HEK293 (cell line): Measurements from ENCODE around the gene TTC39A.

Experiments used
- AEBP2 ChIP-seq: fragments of 450-650 bp; formaldehyde crosslinking; IDR thresholded peaks from 2 replicates; pipeline ENCODE4 v1.5.1; 2016; ENCODE audit warnings: missing biosample characterization, missing genetic modification characterization, borderline replicate concordance
- ELK4 ChIP-seq: IDR thresholded peaks from 2 replicates; pipeline ENCODE4 v1.6.1; 2011; ENCODE audit warnings: mild to moderate bottlenecking, low read depth, low read length, borderline replicate concordance
- GLIS2 ChIP-seq: fragments of 450-650 bp; formaldehyde crosslinking; IDR thresholded peaks from 2 replicates; pipeline ENCODE4 v1.5.1; 2016; ENCODE audit warnings: missing biosample characterization, missing genetic modification characterization
- PBX3 ChIP-seq: sonication (generic); formaldehyde crosslinking; IDR thresholded peaks from 2 replicates; pipeline ENCODE4 v1.8.1; 2022; ENCODE audit warnings: mild to moderate bottlenecking, moderate library complexity, missing genetic modification reagents
- ZBTB21 ChIP-seq: fragments of 450-650 bp; formaldehyde crosslinking; IDR thresholded peaks from 2 replicates; pipeline ENCODE4 v1.5.1; 2017; ENCODE audit warnings: missing biosample characterization, missing genetic modification characterization
- ZNF155 ChIP-seq: fragments of 450-650 bp; formaldehyde crosslinking; IDR thresholded peaks from 2 replicates; pipeline ENCODE4 v1.5.1; 2016; ENCODE audit warnings: missing biosample characterization, missing genetic modification characterization
- ZNF211 ChIP-seq: fragments of 450-650 bp; formaldehyde crosslinking; IDR thresholded peaks from 2 replicates; pipeline ENCODE4 v1.5.1; 2016; ENCODE audit warnings: low read depth, missing biosample characterization, missing genetic modification characterization
- ZNF37A ChIP-seq: fragments of 450-650 bp; IDR thresholded peaks from 2 replicates; pipeline ENCODE4 v1.5.1; 2018; ENCODE audit warnings: missing biosample characterization, missing genetic modification characterization
- ZNF692 ChIP-seq: fragments of 450-650 bp; formaldehyde crosslinking; IDR thresholded peaks from 2 replicates; pipeline ENCODE4 v1.5.1; 2016; ENCODE audit warnings: missing biosample characterization, missing genetic modification characterization
- ZNF785 ChIP-seq: fragments of 450-650 bp; formaldehyde crosslinking; IDR thresholded peaks from 2 replicates; pipeline ENCODE4 v1.5.1; 2016; ENCODE audit warnings: missing biosample characterization, missing genetic modification characterization
- TF ChIP-seq, protein P1 (sequence below): fragments of 450-650 bp; formaldehyde crosslinking; IDR thresholded peaks from 2 replicates; pipeline ENCODE4 v1.5.1; 2016; ENCODE audit warnings: missing biosample characterization, missing genetic modification characterization
- TF ChIP-seq, protein P2 (sequence below): fragments of 450-650 bp; formaldehyde crosslinking; IDR thresholded peaks from 2 replicates; pipeline ENCODE4 v1.5.1; 2017; ENCODE audit warnings: missing biosample characterization, missing genetic modification characterization
- TF ChIP-seq, protein P3 (sequence below): fragments of 450-650 bp; formaldehyde crosslinking; IDR thresholded peaks from 2 replicates; pipeline ENCODE4 v1.5.1; 2016; ENCODE audit warnings: missing biosample characterization, missing genetic modification characterization

DNA sequence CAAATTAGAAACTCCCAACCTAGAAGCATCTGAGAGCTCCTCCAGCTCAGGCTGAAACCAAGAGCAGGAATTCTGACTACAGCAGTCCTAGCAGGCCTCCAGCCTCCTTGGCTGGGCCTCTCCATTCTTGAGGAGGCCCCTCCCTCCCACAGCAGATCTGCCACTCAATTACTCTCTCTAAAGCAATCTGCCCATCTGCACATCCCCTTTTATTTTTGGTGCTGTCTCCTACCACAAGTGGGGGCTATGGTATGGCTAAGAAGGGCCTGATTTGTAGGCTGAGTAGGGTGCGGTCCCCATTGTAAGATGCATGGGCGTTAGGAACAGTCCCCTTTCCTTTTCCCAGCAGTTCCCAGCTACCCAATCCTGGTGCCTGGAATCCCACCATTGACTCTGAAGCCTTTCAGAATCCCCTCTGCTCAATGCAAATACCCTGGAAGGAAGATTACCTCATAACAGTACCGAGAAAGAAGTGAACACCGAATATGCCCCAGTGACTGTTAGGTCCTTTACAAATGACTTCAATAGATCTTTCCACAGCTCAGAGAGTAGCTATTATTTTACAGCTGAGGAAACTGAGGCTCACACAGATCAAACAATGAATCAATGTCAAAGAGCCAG, 11.6 kb upstream of the TTC39A start:
- TF ChIP-seq ZNF155, result no peak
- TF ChIP-seq, protein P1, sequence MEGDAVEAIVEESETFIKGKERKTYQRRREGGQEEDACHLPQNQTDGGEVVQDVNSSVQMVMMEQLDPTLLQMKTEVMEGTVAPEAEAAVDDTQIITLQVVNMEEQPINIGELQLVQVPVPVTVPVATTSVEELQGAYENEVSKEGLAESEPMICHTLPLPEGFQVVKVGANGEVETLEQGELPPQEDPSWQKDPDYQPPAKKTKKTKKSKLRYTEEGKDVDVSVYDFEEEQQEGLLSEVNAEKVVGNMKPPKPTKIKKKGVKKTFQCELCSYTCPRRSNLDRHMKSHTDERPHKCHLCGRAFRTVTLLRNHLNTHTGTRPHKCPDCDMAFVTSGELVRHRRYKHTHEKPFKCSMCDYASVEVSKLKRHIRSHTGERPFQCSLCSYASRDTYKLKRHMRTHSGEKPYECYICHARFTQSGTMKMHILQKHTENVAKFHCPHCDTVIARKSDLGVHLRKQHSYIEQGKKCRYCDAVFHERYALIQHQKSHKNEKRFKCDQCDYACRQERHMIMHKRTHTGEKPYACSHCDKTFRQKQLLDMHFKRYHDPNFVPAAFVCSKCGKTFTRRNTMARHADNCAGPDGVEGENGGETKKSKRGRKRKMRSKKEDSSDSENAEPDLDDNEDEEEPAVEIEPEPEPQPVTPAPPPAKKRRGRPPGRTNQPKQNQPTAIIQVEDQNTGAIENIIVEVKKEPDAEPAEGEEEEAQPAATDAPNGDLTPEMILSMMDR (tag by site-specific recombination), result peak; percentile 75
- TF ChIP-seq ZNF692 (tag by site-specific recombination), result no peak
- TF ChIP-seq, protein P2, sequence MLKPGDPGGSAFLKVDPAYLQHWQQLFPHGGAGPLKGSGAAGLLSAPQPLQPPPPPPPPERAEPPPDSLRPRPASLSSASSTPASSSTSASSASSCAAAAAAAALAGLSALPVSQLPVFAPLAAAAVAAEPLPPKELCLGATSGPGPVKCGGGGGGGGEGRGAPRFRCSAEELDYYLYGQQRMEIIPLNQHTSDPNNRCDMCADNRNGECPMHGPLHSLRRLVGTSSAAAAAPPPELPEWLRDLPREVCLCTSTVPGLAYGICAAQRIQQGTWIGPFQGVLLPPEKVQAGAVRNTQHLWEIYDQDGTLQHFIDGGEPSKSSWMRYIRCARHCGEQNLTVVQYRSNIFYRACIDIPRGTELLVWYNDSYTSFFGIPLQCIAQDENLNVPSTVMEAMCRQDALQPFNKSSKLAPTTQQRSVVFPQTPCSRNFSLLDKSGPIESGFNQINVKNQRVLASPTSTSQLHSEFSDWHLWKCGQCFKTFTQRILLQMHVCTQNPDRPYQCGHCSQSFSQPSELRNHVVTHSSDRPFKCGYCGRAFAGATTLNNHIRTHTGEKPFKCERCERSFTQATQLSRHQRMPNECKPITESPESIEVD (tag by site-specific recombination), result no peak
- TF ChIP-seq, protein P3, sequence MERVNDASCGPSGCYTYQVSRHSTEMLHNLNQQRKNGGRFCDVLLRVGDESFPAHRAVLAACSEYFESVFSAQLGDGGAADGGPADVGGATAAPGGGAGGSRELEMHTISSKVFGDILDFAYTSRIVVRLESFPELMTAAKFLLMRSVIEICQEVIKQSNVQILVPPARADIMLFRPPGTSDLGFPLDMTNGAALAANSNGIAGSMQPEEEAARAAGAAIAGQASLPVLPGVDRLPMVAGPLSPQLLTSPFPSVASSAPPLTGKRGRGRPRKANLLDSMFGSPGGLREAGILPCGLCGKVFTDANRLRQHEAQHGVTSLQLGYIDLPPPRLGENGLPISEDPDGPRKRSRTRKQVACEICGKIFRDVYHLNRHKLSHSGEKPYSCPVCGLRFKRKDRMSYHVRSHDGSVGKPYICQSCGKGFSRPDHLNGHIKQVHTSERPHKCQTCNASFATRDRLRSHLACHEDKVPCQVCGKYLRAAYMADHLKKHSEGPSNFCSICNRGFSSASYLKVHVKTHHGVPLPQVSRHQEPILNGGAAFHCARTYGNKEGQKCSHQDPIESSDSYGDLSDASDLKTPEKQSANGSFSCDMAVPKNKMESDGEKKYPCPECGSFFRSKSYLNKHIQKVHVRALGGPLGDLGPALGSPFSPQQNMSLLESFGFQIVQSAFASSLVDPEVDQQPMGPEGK (tag by site-specific recombination), result no peak
- no peak for TF ChIP-seq ZNF37A
- TF ChIP-seq ELK4, result no peak
- no peak for TF ChIP-seq ZNF785 (tag by site-specific recombination)
- TF ChIP-seq PBX3 (CRISPR knock-in tag), result no peak
- TF ChIP-seq ZBTB21 (tag by site-specific recombination), result no peak
- TF ChIP-seq AEBP2 (tag by site-specific recombination), result no peak
- no peak for TF ChIP-seq GLIS2 (tag by site-specific recombination)
- no peak for TF ChIP-seq ZNF211 (tag by site-specific recombination)
